Heart right ventricle (tissue), 16 donors: ENCODE results near the gene CD2AP. TPM values are rescaled to one million over a fixed set of nuclear protein-coding genes. Genes with fewer than 3 reads are reported as not detected.

Source experiments
- ATAC-seq, 8 donors: fragments of 200-7000 bp; cut with Tn5 transposase; one replicate each; pipeline ENCODE4 v1.9.1; 2020; ENCODE audit warnings: mild to moderate bottlenecking in 8 of 8, moderate library complexity in 8 of 8, moderate number of reproducible peaks in 1 of 8
- DNase-seq, 2 donors: peaks; one replicate each; pipeline ENCODE4 v3.0.0-alpha.2; 2020
- H3K27ac ChIP-seq, 10 donors: fragments of 200-600 bp; sonication (generic) in 2 of 10; one replicate each; pipeline versions ENCODE4 v1.5.0 to v1.8.0; 2020 to 2022; ENCODE audit warnings: mild to moderate bottlenecking in 3 of 10
- H3K27me3 ChIP-seq, 7 donors: fragments of 200-600 bp; one replicate each; pipeline ENCODE4 v1.8.0; 2021 to 2022; ENCODE audit warnings: mild to moderate bottlenecking in 2 of 7
- H3K36me3 ChIP-seq, 9 donors: fragments of 200-600 bp; sonication (generic) in 1 of 9; one replicate each; pipeline versions ENCODE4 v1.5.0 to v1.8.0; 2020 to 2022; ENCODE audit warnings: mild to moderate bottlenecking in 2 of 9
- H3K4me1 ChIP-seq, 9 donors: fragments of 200-600 bp; sonication (generic) in 1 of 9; one replicate each; pipeline versions ENCODE4 v1.5.0 to v1.8.0; 2020 to 2022; ENCODE audit warnings: mild to moderate bottlenecking in 4 of 9
- H3K4me3 ChIP-seq, 10 donors: fragments of 200-600 bp; sonication (generic) in 2 of 10; one replicate each; pipeline versions ENCODE4 v1.5.0 to v1.8.0; 2020 to 2022; ENCODE audit warnings: mild to moderate bottlenecking in 7 of 10, moderate library complexity in 2 of 10
- H3K9me3 ChIP-seq, 11 donors: fragments of 200-600 bp in 10 of 11; sonication (generic) in 2 of 11; one replicate each; pipeline versions ENCODE4 v1.5.0 to v1.8.0; 2013 to 2022; ENCODE audit warnings: mild to moderate bottlenecking in 2 of 11, control low read depth in 1 of 11, moderate library complexity in 1 of 11
- CTCF ChIP-seq, 9 donors: fragments of 200-600 bp; sonication (generic) in 2 of 9; IDR thresholded peaks; one replicate each; pipeline versions ENCODE4 v1.5.0 to v1.8.0; 2021 to 2022; ENCODE audit warnings: antibody characterized with exemption in 9 of 9, mild to moderate bottlenecking in 5 of 9, moderate library complexity in 1 of 9
- WGBS, 2 donors: extraction: QIAGEN DNeasy Blood & Tissue Kit; methylation state at CpG; one replicate each; pipeline ENCODE4 v1.1.7; 2013; ENCODE audit warnings: inconsistent platforms in 1 of 2; 5-methylcytosine and 5-hydroxymethylcytosine counted together
- intact Hi-C, 10 donors: fragments of 100-400 bp; cut with DNase I; formaldehyde crosslinking; loops; one replicate each; pipeline versions ENCODE4 v1.11.1 to v1.14.2; 2022
- polyA plus RNA-seq, 2 donors: library from polyadenylated mRNA; stranded (reverse); fragments of 200-250 nt; gene quantifications; one replicate each; pipeline ENCODE4 v1.2.3, GENCODE V29; 2013
- total RNA-seq, 10 donors: library from RNA; stranded (reverse); fragmentation: NEBNext Ultra II Directional in 3 of 10; extraction: Animal tissue kit (Norgen Biotek cat#: 25700) in 3 of 10; gene quantifications; one replicate each; pipeline versions ENCODE4 v1.2.1 to v1.2.4, GENCODE V29; 2021 to 2023
- donor health status: Arrhythmogenic right ventricular cardiomyopathy.
- donor health status: ischemic (EF 13 %, LVEDD 7.1; RV severe dilation, severe dysfunction).
- donor health status: healthy with polysubstance abuse.
- donor health status: DM: no; HTN: yes; CAD: no.
- donor health status: DM: no; HTN: no; CAD: no.
- donor health status: ischemic (EF 25% LVEDD 6.9; RV normal size, moderate dysfunction).
- donor health status: ischemic (EF 25% LVEDD 5.7; RV mildly dilated, moderate dysfunction).
- donor health status: healthy.
- donor health status: DM: yes; HTN: yes; CAD: no.
- donor health status: Ischemic cardiomyopathy.
- donor health status: ischemic (EF 35%, LVEDD 5.7; RV mildly dilated, moderate dysfunction).
- donor health status: nonischemic (EF 11% LVEDD 7.7; RV severe dilation, severe dysfunction).
- donor health status: DM: yes; HTN: yes; CAD: no.
- donor health status: PGD.
- donor health status: ischemic (EF 29% LVEDD 5.4; RV normal size, mild dysfunction).
- donor health status: nonischemic (EF 23%, LVEDD 6.1; RV moderate dilation, normal function).

Gene CD2AP
- total and polyA plus RNA-seq, 12 donors: 5.8 to 15.6 (median 10.8) TPM

- peaks cover 0 to 3% (median 0%) of the 10 kb centered on the region in 11 donors for H3K9me3 ChIP-seq
- H3K27me3 ChIP-seq: no peaks in the 10 kb centered on the region
- no peak for TF ChIP-seq CTCF (IDR thresholded peaks at IDR 0.05)
- no peak for DNase-seq
- H3K4me1 ChIP-seq: peaks cover 0 to 10% (median 0%) of the 10 kb centered on the region in 9 donors
- peaks cover 0 to 27% (median 3%) of the 10 kb centered on the region in 9 donors for H3K36me3 ChIP-seq
- no peak for ATAC-seq
- no peak overlapping the region for H3K4me3 ChIP-seq
- 98 to 100% methylated on average over 2 of the region's 2 CpGs for WGBS, 2 donors
- H3K27ac ChIP-seq: no peak overlapping the region
- intact Hi-C loops: no loop called here
Measured at GRCh38 chr6:47571488-47571887, 93.9 kb downstream of the CD2AP start.

- H3K27me3 ChIP-seq: no peaks in the 10 kb centered on the region
- no peak for ATAC-seq
- intact Hi-C loops: no loop called here
- no peak overlapping the region for H3K4me3 ChIP-seq
- WGBS, 2 donors: 68 to 70% methylated on average over 2 of the region's 2 CpGs
- no peak for DNase-seq
- H3K36me3 ChIP-seq: peaks cover 0 to 43% (median 10%) of the 10 kb centered on the region in 9 donors
- H3K4me1 ChIP-seq: peaks cover 0 to 10% (median 0%) of the 10 kb centered on the region in 9 donors
- TF ChIP-seq CTCF (IDR thresholded peaks at IDR 0.05): no peak
- H3K9me3 ChIP-seq: no peaks in the 10 kb centered on the region
- no peak overlapping the region for H3K27ac ChIP-seq
Measured at GRCh38 chr6:47573109-47573508, 95.5 kb downstream of the CD2AP start.

GRCh38 chr6:47574789-47575188, 97.2 kb downstream of the CD2AP start:
- Histone ChIP-seq H3K4me3 (no peak overlapping the region), H3K9me3 (no peaks in the 10 kb centered on the region), H3K36me3 (peaks cover 0 to 60% (median 18%) of the 10 kb centered on the region in 9 donors), H3K27me3 (no peaks in the 10 kb centered on the region), H3K27ac (no peak overlapping the region), H3K4me1 (peaks cover 0 to 10% (median 0%) of the 10 kb centered on the region in 9 donors)
- 95 to 98% methylated on average over 2 of the region's 2 CpGs for WGBS, 2 donors
- DNase-seq: no peak
- intact Hi-C loops: no loop called here
- no peak for TF ChIP-seq CTCF (IDR thresholded peaks at IDR 0.05)
- no peak for ATAC-seq

- Histone ChIP-seq H3K27ac (no peak overlapping the region), H3K4me1 (no peaks in the 10 kb centered on the region), H3K4me3 (no peak overlapping the region), H3K36me3 (peaks cover 0 to 99% (median 22%) of the 10 kb centered on the region in 9 donors), H3K9me3 (no peaks in the 10 kb centered on the region), H3K27me3 (no peaks in the 10 kb centered on the region)
- 99% methylated on average over 4 of the region's 4 CpGs for WGBS, 2 donors
- intact Hi-C loops: no loop called here
- no peak for TF ChIP-seq CTCF (IDR thresholded peaks at IDR 0.05)
- ATAC-seq (no peak), DNase-seq (no peak)
Measured at GRCh38 chr6:47579040-47579439, 101.5 kb downstream of the CD2AP start.
